GM12892 (cell line): Measurements from ENCODE around the gene ANKRD11.

Experiments
- POLR2A ChIP-seq: IDR thresholded peaks from 2 replicates; pipeline ENCODE4 v1.6.1; 2011; ENCODE audit warnings: low read depth, low read length, control low read depth
- POLR2AphosphoS5 ChIP-seq: IDR thresholded peaks from 2 replicates; pipeline ENCODE4 v1.6.1; 2011; ENCODE audit warnings: low read depth, low read length, control low read depth
- TAF1 ChIP-seq: IDR thresholded peaks from 2 replicates; pipeline ENCODE4 v1.6.1; 2011; ENCODE audit warnings: low read depth, mild to moderate bottlenecking, control low read depth, low read length, borderline replicate concordance

GRCh38 chr16:89511374-89511773 is 21.0 kb upstream of the ANKRD11 start:
- TF ChIP-seq TAF1 (no peak), POLR2AphosphoS5 (no peak), POLR2A (no peak)
